GM12801 (cell line): ENCODE measurements around the gene BMI1.

Experiments
- TF ChIP-seq, protein P1 (sequence below): IDR thresholded peaks from one replicate; pipeline ENCODE4 v1.5.1; 2011; ENCODE audit warnings: control low read depth; ENCODE audit not compliant: insufficient read length; ENCODE audit errors: extremely low read depth

BMI1 gene

DNA sequence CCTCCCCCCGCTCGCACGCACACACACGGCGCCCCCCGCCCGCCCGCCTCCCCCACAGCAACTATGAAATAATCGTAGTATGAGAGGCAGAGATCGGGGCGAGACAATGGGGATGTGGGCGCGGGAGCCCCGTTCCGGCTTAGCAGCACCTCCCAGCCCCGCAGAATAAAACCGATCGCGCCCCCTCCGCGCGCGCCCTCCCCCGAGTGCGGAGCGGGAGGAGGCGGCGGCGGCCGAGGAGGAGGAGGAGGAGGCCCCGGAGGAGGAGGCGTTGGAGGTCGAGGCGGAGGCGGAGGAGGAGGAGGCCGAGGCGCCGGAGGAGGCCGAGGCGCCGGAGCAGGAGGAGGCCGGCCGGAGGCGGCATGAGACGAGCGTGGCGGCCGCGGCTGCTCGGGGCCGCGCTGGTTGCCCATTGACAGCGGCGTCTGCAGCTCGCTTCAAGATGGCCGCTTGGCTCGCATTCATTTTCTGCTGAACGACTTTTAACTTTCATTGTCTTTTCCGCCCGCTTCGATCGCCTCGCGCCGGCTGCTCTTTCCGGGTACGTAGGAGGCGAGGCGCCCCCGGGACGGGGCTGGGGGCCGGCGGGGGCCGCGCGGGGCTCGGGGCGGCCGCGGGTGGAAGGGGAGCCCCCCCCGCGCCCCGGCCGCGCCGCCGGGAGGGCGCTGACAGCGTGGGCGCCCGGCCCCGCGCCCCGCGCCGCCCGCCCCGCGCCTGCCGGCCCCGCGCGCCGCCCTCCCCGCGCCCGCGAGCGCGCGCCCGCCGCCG lies 441 bp downstream of the BMI1 start:
- TF ChIP-seq, protein P1, sequence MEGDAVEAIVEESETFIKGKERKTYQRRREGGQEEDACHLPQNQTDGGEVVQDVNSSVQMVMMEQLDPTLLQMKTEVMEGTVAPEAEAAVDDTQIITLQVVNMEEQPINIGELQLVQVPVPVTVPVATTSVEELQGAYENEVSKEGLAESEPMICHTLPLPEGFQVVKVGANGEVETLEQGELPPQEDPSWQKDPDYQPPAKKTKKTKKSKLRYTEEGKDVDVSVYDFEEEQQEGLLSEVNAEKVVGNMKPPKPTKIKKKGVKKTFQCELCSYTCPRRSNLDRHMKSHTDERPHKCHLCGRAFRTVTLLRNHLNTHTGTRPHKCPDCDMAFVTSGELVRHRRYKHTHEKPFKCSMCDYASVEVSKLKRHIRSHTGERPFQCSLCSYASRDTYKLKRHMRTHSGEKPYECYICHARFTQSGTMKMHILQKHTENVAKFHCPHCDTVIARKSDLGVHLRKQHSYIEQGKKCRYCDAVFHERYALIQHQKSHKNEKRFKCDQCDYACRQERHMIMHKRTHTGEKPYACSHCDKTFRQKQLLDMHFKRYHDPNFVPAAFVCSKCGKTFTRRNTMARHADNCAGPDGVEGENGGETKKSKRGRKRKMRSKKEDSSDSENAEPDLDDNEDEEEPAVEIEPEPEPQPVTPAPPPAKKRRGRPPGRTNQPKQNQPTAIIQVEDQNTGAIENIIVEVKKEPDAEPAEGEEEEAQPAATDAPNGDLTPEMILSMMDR: no peak

- TF ChIP-seq, protein P1: no peak
These were observed 1.2 kb downstream of the BMI1 start for GRCh38 chr10:22321924-22322640.

- TF ChIP-seq, protein P1: no peak
These were observed 1.8 kb downstream of the BMI1 start for GRCh38 chr10:22322641-22323160.

- TF ChIP-seq, protein P1: no peak
These were observed 2.8 kb downstream of the BMI1 start for GRCh38 chr10:22323538-22324305.

GRCh38 chr10:22324413-22324812 lies 3.5 kb downstream of the BMI1 start:
- TF ChIP-seq, protein P1: no peak

GRCh38 chr10:22324893-22325271 lies 4.0 kb downstream of the BMI1 start:
- TF ChIP-seq, protein P1: no peak
